Trophoblast cell (in vitro differentiated cells and primary cell): ENCODE measurements around the gene TAS1R3.

Experiments used
- DNase-seq, 2 donors: peaks; one replicate each; pipeline ENCODE4 v3.0.0-alpha.2; 2016
- H2AFZ ChIP-seq: 2 replicates; pipeline ENCODE4 v1.6.1; 2013; ENCODE audit warnings: low read length, moderate library complexity, mild to moderate bottlenecking; ENCODE audit not compliant: insufficient read depth, poor library complexity
- H2AK5ac ChIP-seq: 2 replicates; pipeline ENCODE4 v1.6.1; 2013; ENCODE audit warnings: mild to moderate bottlenecking, low read length
- H2BK120ac ChIP-seq: 2 replicates; pipeline ENCODE4 v1.6.1; 2013; ENCODE audit warnings: low read length, mild to moderate bottlenecking, moderate library complexity; ENCODE audit not compliant: insufficient read depth, poor library complexity
- H2BK12ac ChIP-seq: 2 replicates; pipeline ENCODE4 v1.6.1; 2013; ENCODE audit warnings: mild to moderate bottlenecking, low read length, moderate library complexity
- H2BK5ac ChIP-seq: 2 replicates; pipeline ENCODE4 v1.6.1; 2013; ENCODE audit warnings: low read length, low read depth, moderate library complexity, mild to moderate bottlenecking; ENCODE audit not compliant: poor library complexity
- H3K14ac ChIP-seq: 2 replicates; pipeline ENCODE4 v1.6.1; 2013; ENCODE audit warnings: mild to moderate bottlenecking, low read length
- H3K18ac ChIP-seq: 2 replicates; pipeline ENCODE4 v1.6.1; 2013; ENCODE audit warnings: mild to moderate bottlenecking, low read length
- H3K23ac ChIP-seq: 2 replicates; pipeline ENCODE4 v1.6.1; 2013; ENCODE audit warnings: low read length
- H3K27ac ChIP-seq: 2 replicates; pipeline ENCODE4 v1.5.1; 2013; ENCODE audit warnings: low read depth, mild to moderate bottlenecking, inconsistent platforms, low read length, moderate library complexity
- H3K27me3 ChIP-seq: 2 replicates; pipeline ENCODE4 v1.6.1; 2013; ENCODE audit warnings: inconsistent platforms, mild to moderate bottlenecking, low read length, moderate library complexity; ENCODE audit not compliant: insufficient read depth
- H3K36me3 ChIP-seq, 2 experiments: 1 replicate in 1 of 2; 2 replicates in 1 of 2; pipeline ENCODE4 v1.6.1; 2013; ENCODE audit warnings: low read length in 2 of 2, mild to moderate bottlenecking in 2 of 2, moderate library complexity in 1 of 2; ENCODE audit not compliant: insufficient read depth in 2 of 2, control insufficient read depth in 1 of 2
- H3K4ac ChIP-seq: 2 replicates; pipeline ENCODE4 v1.6.1; 2013; ENCODE audit warnings: low read depth, mild to moderate bottlenecking, low read length, moderate library complexity
- H3K4me1 ChIP-seq, 2 experiments: 1 replicate in 1 of 2; 2 replicates in 1 of 2; pipeline ENCODE4 v1.6.1; 2013; ENCODE audit warnings: low read length in 2 of 2, mild to moderate bottlenecking in 2 of 2, moderate library complexity in 1 of 2; ENCODE audit not compliant: insufficient read depth in 2 of 2, control insufficient read depth in 1 of 2
- H3K4me2 ChIP-seq: 2 replicates; pipeline ENCODE4 v1.6.1; 2013; ENCODE audit warnings: inconsistent platforms, mild to moderate bottlenecking, low read length, moderate library complexity
- H3K4me3 ChIP-seq: 2 replicates; pipeline ENCODE4 v1.5.1; 2013; ENCODE audit warnings: mild to moderate bottlenecking, low read depth, low read length, inconsistent platforms
- H3K79me1 ChIP-seq: one replicate; pipeline ENCODE4 v1.6.1; 2013; ENCODE audit warnings: low read length
- H3K79me2 ChIP-seq: 2 replicates; pipeline ENCODE4 v1.6.1; 2013; ENCODE audit warnings: low read length, mild to moderate bottlenecking; ENCODE audit not compliant: control insufficient read depth, insufficient read depth, poor library complexity
- H3K9ac ChIP-seq: 2 replicates; pipeline ENCODE4 v1.6.1; 2013; ENCODE audit warnings: mild to moderate bottlenecking, low read length
- H3K9me3 ChIP-seq: 2 replicates; pipeline ENCODE4 v1.6.1; 2013; ENCODE audit warnings: low read depth, mild to moderate bottlenecking, control low read depth, inconsistent platforms, low read length; ENCODE audit not compliant: insufficient read depth
- H4K12ac ChIP-seq: 2 replicates; pipeline ENCODE4 v1.6.1; 2013; ENCODE audit warnings: low read depth, mild to moderate bottlenecking, low read length, moderate library complexity
- H4K8ac ChIP-seq: 2 replicates; pipeline ENCODE4 v1.6.1; 2013; ENCODE audit warnings: low read depth, mild to moderate bottlenecking, low read length, moderate library complexity
- H4K91ac ChIP-seq: one replicate; pipeline ENCODE4 v1.6.1; 2013; ENCODE audit warnings: low read depth, mild to moderate bottlenecking, low read length, moderate library complexity
- WGBS: extraction: QIAGEN DNeasy Blood & Tissue Kit; methylation state at CpG from one replicate; pipeline ENCODE4 v1.1.7; 2013; ENCODE audit warnings: missing lambda C conversion rate; ENCODE audit not compliant: insufficient read length, insufficient coverage; ENCODE audit errors: extremely low coverage; 5-methylcytosine and 5-hydroxymethylcytosine counted together

TAS1R3 gene

DNA sequence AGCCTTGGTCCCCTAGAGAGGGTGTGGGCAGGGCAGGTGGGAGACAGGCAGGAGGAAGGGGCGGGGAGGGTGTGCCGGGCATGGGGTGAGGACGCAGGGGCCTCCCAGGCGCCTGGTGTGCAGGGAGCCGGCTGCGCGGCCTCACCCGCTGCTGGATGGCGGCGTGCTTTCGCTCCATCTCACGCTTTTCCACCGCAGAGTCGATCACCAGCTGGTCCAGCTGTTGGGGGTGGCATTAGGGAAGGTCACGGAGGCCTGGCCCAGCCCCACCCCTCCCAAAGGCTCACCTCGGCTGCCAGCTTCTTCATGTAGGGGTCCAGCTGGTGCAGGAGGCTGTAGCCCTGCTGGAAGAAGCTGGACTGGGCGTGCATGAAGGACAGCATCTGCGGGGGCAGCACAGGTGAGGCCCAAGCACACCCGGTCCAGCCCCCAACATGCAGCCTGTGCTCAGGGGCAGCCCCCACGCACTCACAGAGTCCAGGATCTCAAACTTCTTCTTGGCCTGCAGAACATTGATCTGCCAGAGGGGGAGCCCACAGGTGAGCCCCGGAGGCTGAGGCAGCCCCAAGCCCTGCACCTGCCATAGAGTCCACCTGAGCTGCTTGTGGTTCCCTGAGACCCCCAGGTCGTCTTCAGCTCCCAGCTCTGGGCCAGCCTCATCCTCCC lies 31.3 kb upstream of the TAS1R3 start:
- Histone ChIP-seq H2BK5ac (no peak overlapping the region), H3K4me1 (peaks cover 17 to 18% of the 10 kb centered on the region in 2 experiments), H2BK120ac (no peak overlapping the region), H3K23ac (no peak overlapping the region), H3K9me3 (peaks cover 8% of the 10 kb centered on the region), H3K14ac (no peak overlapping the region), H3K4me2 (no peak overlapping the region), H3K79me2 (peaks cover 3% of the 10 kb centered on the region), H3K18ac (no peak overlapping the region), H3K27me3 (no peaks in the 10 kb centered on the region), H4K91ac (no peak overlapping the region), H3K36me3 (peaks cover 26 to 28% of the 10 kb centered on the region in 2 experiments), H3K4me3 (no peak overlapping the region), H2AK5ac (no peak overlapping the region), H2BK12ac (no peak overlapping the region), H3K9ac (no peak overlapping the region), H3K4ac (no peak overlapping the region), H2AFZ (no peak overlapping the region), H3K27ac (no peak overlapping the region), H3K79me1 (peaks cover 4% of the 10 kb centered on the region), H4K12ac (no peak overlapping the region), H4K8ac (no peak overlapping the region)
- no peak for DNase-seq
- no CpG with 5 or more reads among the region's 22 CpGs for WGBS

GRCh38 chr1:1300352-1300739 lies 30.7 kb upstream of the TAS1R3 start:
- H2BK12ac ChIP-seq: no peak overlapping the region
- no peak overlapping the region for H2AFZ ChIP-seq
- peaks cover 8% of the 10 kb centered on the region for H3K9me3 ChIP-seq
- no peak overlapping the region for H2AK5ac ChIP-seq
- H2BK5ac ChIP-seq: no peak overlapping the region
- peaks cover 10% of the 10 kb centered on the region for H3K79me1 ChIP-seq
- no peaks in the 10 kb centered on the region for H3K27me3 ChIP-seq
- no peak overlapping the region for H4K8ac ChIP-seq
- no peak overlapping the region for H3K4ac ChIP-seq
- H3K4me3 ChIP-seq: no peak overlapping the region
- no peak overlapping the region for H3K23ac ChIP-seq
- H3K79me2 ChIP-seq: peaks cover 4% of the 10 kb centered on the region
- peaks cover 22 to 24% of the 10 kb centered on the region in 2 experiments for H3K36me3 ChIP-seq
- no peak overlapping the region for H3K4me2 ChIP-seq
- no peak overlapping the region for H3K14ac ChIP-seq
- H3K4me1 ChIP-seq: peaks cover 22 to 23% of the 10 kb centered on the region in 2 experiments
- H4K12ac ChIP-seq: no peak overlapping the region
- H3K9ac ChIP-seq: no peak overlapping the region
- H3K27ac ChIP-seq: no peak overlapping the region
- no peak overlapping the region for H3K18ac ChIP-seq
- DNase-seq: peak in 1 of 2 donors; percentile 52
- no peak overlapping the region for H4K91ac ChIP-seq
- no CpG with 5 or more reads among the region's 12 CpGs for WGBS
- no peak overlapping the region for H2BK120ac ChIP-seq

- Histone ChIP-seq H4K8ac (no peak overlapping the region), H3K9me3 (peaks cover 5% of the 10 kb centered on the region), H4K12ac (no peak overlapping the region), H3K23ac (no peak overlapping the region), H3K36me3 (peaks cover 7 to 10% of the 10 kb centered on the region in 2 experiments), H4K91ac (no peak overlapping the region), H3K14ac (no peak overlapping the region), H3K79me2 (peaks cover 7% of the 10 kb centered on the region), H3K27me3 (no peaks in the 10 kb centered on the region), H3K4me3 (no peak overlapping the region), H3K4me1 (peaks cover 35 to 39% of the 10 kb centered on the region in 2 experiments), H2AFZ (no peak overlapping the region), H2BK12ac (no peak overlapping the region), H3K18ac (no peak overlapping the region), H2BK120ac (no peak overlapping the region), H3K79me1 (peaks cover 13% of the 10 kb centered on the region), H2BK5ac (no peak overlapping the region), H3K4me2 (no peak overlapping the region), H2AK5ac (no peak overlapping the region), H3K27ac (no peak overlapping the region), H3K4ac (no peak overlapping the region), H3K9ac (no peak overlapping the region)
- no peak for DNase-seq
- WGBS: no CpG with 5 or more reads among the region's 9 CpGs
These were observed 29.1 kb upstream of the TAS1R3 start for GRCh38 chr1:1302006-1302430.

- peaks cover 2 to 4% of the 10 kb centered on the region in 2 experiments for H3K36me3 ChIP-seq
- H2AK5ac ChIP-seq: peak overlapping the region; percentile 16
- H3K27me3 ChIP-seq: no peaks in the 10 kb centered on the region
- no peak overlapping the region for H2AFZ ChIP-seq
- peaks cover 2% of the 10 kb centered on the region for H3K9me3 ChIP-seq
- H3K4me1 ChIP-seq: peaks cover 35 to 39% of the 10 kb centered on the region in 2 experiments
- H2BK12ac ChIP-seq: no peak overlapping the region
- no peak overlapping the region for H3K4ac ChIP-seq
- no peak overlapping the region for H4K8ac ChIP-seq
- no peak overlapping the region for H3K9ac ChIP-seq
- H3K14ac ChIP-seq: no peak overlapping the region
- no peak overlapping the region for H3K4me2 ChIP-seq
- no peak overlapping the region for H4K12ac ChIP-seq
- no peak overlapping the region for H4K91ac ChIP-seq
- H3K18ac ChIP-seq: peak overlapping the region; percentile 45
- H2BK120ac ChIP-seq: no peak overlapping the region
- H3K27ac ChIP-seq: no peak overlapping the region
- H3K4me3 ChIP-seq: no peak overlapping the region
- no peak for DNase-seq
- WGBS: no CpG with 5 or more reads among the region's 31 CpGs
- no peak overlapping the region for H3K23ac ChIP-seq
- H3K79me2 ChIP-seq: peaks cover 12% of the 10 kb centered on the region
- H2BK5ac ChIP-seq: no peak overlapping the region
- peaks cover 17% of the 10 kb centered on the region for H3K79me1 ChIP-seq
These were observed 28.1 kb upstream of the TAS1R3 start for GRCh38 chr1:1302951-1303509.
